ENCODE results near the gene TNFRSF6B.
A peak's percentile ranks its signal among the peaks of the same experiment; 100 is the strongest.

TNFRSF6B gene

GRCh38 chr20:63653974-63654668, 42.3 kb upstream of the TNFRSF6B start:
- H3K27ac ChIP-seq: no peak overlapping the region
- TF ChIP-seq, protein P1, sequence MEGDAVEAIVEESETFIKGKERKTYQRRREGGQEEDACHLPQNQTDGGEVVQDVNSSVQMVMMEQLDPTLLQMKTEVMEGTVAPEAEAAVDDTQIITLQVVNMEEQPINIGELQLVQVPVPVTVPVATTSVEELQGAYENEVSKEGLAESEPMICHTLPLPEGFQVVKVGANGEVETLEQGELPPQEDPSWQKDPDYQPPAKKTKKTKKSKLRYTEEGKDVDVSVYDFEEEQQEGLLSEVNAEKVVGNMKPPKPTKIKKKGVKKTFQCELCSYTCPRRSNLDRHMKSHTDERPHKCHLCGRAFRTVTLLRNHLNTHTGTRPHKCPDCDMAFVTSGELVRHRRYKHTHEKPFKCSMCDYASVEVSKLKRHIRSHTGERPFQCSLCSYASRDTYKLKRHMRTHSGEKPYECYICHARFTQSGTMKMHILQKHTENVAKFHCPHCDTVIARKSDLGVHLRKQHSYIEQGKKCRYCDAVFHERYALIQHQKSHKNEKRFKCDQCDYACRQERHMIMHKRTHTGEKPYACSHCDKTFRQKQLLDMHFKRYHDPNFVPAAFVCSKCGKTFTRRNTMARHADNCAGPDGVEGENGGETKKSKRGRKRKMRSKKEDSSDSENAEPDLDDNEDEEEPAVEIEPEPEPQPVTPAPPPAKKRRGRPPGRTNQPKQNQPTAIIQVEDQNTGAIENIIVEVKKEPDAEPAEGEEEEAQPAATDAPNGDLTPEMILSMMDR (conservative IDR thresholded peaks at IDR 0.05): no peak
- TF ChIP-seq ZFX (IDR thresholded peaks at IDR 0.05): no peak

GRCh38 chr20:63655249-63655648, 41.2 kb upstream of the TNFRSF6B start:
- TF ChIP-seq, protein P1 (conservative IDR thresholded peaks at IDR 0.05): no peak
- TF ChIP-seq ZFX (IDR thresholded peaks at IDR 0.05): no peak
- H3K27ac ChIP-seq: no peak overlapping the region

DNA sequence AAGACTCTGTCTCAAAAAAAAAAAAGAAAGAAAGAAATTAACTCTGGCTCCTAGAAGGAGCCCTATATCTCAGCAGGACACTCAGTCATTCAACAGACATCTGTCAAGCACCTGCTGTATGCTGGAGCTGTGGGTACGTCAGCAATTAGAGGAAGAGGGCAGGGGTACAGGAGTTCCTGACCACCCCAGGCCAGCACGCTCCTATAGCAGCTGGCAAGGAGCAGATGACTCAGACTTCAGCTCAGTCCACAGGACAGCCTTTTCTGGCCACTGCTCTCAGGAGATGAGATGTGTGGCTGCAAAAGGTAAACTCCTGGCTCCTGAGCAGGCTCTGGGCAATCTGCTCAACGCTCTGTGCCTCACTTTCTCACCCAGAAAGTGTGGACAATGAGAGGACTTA, 40.0 kb upstream of the TNFRSF6B start:
- H3K27ac ChIP-seq: no peak overlapping the region
- TF ChIP-seq, protein P1 (conservative IDR thresholded peaks at IDR 0.05): no peak
- no peak for TF ChIP-seq ZFX (IDR thresholded peaks at IDR 0.05)

- peak overlapping the region; percentile 80 for H3K27ac ChIP-seq
- TF ChIP-seq, protein P1 (conservative IDR thresholded peaks at IDR 0.05): no peak
- no peak for TF ChIP-seq ZFX (IDR thresholded peaks at IDR 0.05)
Measured at GRCh38 chr20:63657260-63657936, 39.1 kb upstream of the TNFRSF6B start.

- TF ChIP-seq, protein P1 (conservative IDR thresholded peaks at IDR 0.05): no peak
- TF ChIP-seq ZFX (IDR thresholded peaks at IDR 0.05): peak; percentile 86; the same call in 1 of the 2 replicates
- H3K27ac ChIP-seq: peak within 1 kb of the TSS; percentile 80
Measured at GRCh38 chr20:63657937-63658748, 38.3 kb upstream of the TNFRSF6B start, which contains the start of gene RTEL1. TSS of gene RTEL1 (plus strand) at chr20:63658312. CDS start at chr20:63659403, 1,091 bp downstream.

DNA sequence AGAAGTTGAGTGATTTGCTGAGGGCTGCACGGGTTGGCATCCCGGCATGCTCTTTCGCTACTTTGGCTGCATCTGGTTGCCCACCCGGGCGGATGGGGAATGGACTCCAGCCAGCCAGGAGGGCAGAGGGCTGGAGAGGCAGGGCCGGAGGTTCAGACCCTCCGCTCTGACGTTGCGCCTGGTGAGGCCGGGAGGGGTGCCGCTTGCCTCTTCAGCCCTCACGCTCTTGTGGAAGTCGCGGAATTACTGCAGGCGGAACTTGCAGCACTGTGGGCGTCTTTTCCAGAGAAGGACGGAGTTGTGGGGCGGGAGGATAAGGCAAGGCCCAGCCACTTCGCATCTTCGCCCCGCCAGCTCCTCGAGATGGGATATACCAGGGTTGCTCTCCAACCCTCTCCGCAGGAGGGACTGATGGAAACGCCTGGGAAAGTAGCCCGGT, 37.7 kb upstream of the TNFRSF6B start:
- peak overlapping the region; percentile 80 for H3K27ac ChIP-seq
- TF ChIP-seq ZFX (IDR thresholded peaks at IDR 0.05): no peak
- TF ChIP-seq, protein P1 (conservative IDR thresholded peaks at IDR 0.05): no peak
